AG04450 (cell line): ENCODE results near the gene ZSWIM5. TPM values are rescaled to one million over a fixed set of nuclear protein-coding genes. Genes with fewer than 3 reads are reported as not detected.
"Not testable (repeated sequence)": the region's sequence is repeated elsewhere in the genome, so short reads cannot be mapped to it uniquely, and the experiment has no call there.

Experiments used
- CTCF ChIA-PET: fragments of 300-600, 350-600 bp; formaldehyde crosslinking; extraction: SDS; loops from one replicate; lab custom pipeline; 2022; ENCODE audit warnings: antibody characterized with exemption, inconsistent platforms; lab: Charles Lee
- POLR2A ChIA-PET: fragments of 350-600 bp; formaldehyde crosslinking; extraction: SDS; loops from one replicate; lab custom pipeline; 2021; ENCODE audit warnings: antibody characterized with exemption, inconsistent platforms; lab: Yijun Ruan, JAX
- DNase-seq: peaks from one replicate; pipeline ENCODE4 v3.0.0-alpha.2; 2011; ENCODE audit warnings: low read depth, low spot score
- H3K27ac ChIP-seq: one replicate; pipeline ENCODE4 v1.5.1; 2012; ENCODE audit warnings: low read depth, low read length, control low read depth
- H3K27me3 ChIP-seq: one replicate; pipeline ENCODE4 v1.6.0; 2012; ENCODE audit warnings: low read length; ENCODE audit not compliant: control insufficient read depth, insufficient read depth
- H3K4me3 ChIP-seq: 2 replicates; pipeline ENCODE4 v1.5.1; 2011; ENCODE audit warnings: mild to moderate bottlenecking, low read depth, low read length, control low read depth
- H3K9me3 ChIP-seq: 2 replicates; pipeline ENCODE4 v1.5.1; 2012; ENCODE audit warnings: low read length; ENCODE audit not compliant: control insufficient read depth, insufficient read depth
- CTCF ChIP-seq: IDR thresholded peaks from 2 replicates; pipeline ENCODE4 v1.5.1; 2011; ENCODE audit warnings: low read depth, low read length, control low read depth, inconsistent platforms
- polyA plus RNA-seq: library from polyadenylated mRNA; depleted of rRNA; stranded (reverse); fragments of >200 nt; gene quantifications from 2 replicates; pipeline ENCODE4 v1.2.3, GENCODE V29; 2011

ZSWIM5 gene
- polyA plus RNA-seq, 1 experiment, result 0.06 TPM

DNA sequence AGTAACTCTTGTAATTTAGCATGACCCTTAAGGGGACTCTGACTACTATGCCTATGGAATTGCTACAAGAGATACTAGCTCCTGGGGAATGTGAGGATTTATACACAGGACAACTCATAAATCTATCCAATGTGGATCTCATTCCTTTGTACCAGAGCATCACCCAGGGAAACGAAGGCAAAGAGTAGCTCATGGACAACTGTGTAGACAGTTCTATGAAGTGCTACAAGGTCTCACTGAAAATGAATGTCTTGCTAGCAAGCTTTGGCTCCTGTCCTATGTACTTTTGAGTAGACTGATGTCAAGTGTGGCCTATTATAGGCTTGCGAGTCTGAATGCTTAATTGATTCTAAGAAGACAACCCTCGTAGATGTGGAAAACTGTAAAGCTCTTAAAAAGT, 93.7 kb downstream of the ZSWIM5 start:
- peaks cover 3% of the 10 kb centered on the region for H3K27me3 ChIP-seq
- H3K27ac ChIP-seq, result no peak overlapping the region
- ChIA-PET POLR2A (no interaction called here), CTCF (no interaction called here)
- peaks cover 3% of the 10 kb centered on the region; the same call in 1 of the 2 replicates for H3K9me3 ChIP-seq
- no peak for TF ChIP-seq CTCF
- DNase-seq, result no peak
- no peak overlapping the region for H3K4me3 ChIP-seq

- no peak for TF ChIP-seq CTCF
- no peak for DNase-seq
- H3K9me3 ChIP-seq, result peaks cover 6% of the 10 kb centered on the region
- peaks cover 3% of the 10 kb centered on the region for H3K27me3 ChIP-seq
- POLR2A ChIA-PET, result no interaction called here
- CTCF ChIA-PET, result no interaction called here
- no peak overlapping the region for H3K27ac ChIP-seq
- H3K4me3 ChIP-seq, result no peak overlapping the region
Measured at GRCh38 chr1:45111239-45111638, 95.2 kb downstream of the ZSWIM5 start.

DNA sequence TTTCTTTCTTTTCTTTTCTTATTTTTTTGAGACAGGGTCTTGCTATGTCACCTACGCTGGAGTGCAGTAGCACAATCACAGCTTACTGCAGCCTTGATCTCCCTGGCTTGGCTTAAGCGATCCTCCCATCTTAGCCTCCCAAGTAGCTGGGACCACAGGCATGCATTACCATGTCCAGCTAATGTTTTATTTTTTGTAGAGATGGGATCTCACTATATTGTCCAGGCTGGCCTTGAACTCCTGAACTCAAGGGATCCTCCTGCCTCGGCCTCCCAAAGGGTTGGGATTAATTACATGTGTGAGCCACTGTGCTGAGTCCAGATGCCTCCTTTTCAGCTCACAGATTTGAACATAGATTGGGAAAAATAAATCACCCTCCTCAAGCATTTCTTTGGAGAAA, 98.6 kb downstream of the ZSWIM5 start:
- DNase-seq, result no peak
- Histone ChIP-seq H3K4me3 (no peak overlapping the region), H3K9me3 (peaks cover 18% of the 10 kb centered on the region), H3K27me3 (peaks cover 3% of the 10 kb centered on the region), H3K27ac (no peak overlapping the region)
- ChIA-PET CTCF (no interaction called here), POLR2A (no interaction called here)
- TF ChIP-seq CTCF, result no peak

- H3K27ac ChIP-seq, DNase-seq, POLR2A ChIA-PET, H3K4me3 ChIP-seq, H3K27me3 ChIP-seq: not testable (repeated sequence)
- CTCF ChIA-PET, result interaction anchor here (0.7 kb wide), 1 partner anchor 109 kb away, joined by 4 read pairs; no protein-coding TSS in a partner anchor
- peaks cover 18% of the 10 kb centered on the region for H3K9me3 ChIP-seq
Measured at GRCh38 chr1:45106864-45107263, 99.5 kb downstream of the ZSWIM5 start.

GRCh38 chr1:45106156-45106545, 100.3 kb downstream of the ZSWIM5 start:
- DNase-seq, POLR2A ChIA-PET, H3K4me3 ChIP-seq, H3K27me3 ChIP-seq, CTCF ChIA-PET, H3K27ac ChIP-seq: not testable (repeated sequence)
- H3K9me3 ChIP-seq, result peaks cover 18% of the 10 kb centered on the region

DNA sequence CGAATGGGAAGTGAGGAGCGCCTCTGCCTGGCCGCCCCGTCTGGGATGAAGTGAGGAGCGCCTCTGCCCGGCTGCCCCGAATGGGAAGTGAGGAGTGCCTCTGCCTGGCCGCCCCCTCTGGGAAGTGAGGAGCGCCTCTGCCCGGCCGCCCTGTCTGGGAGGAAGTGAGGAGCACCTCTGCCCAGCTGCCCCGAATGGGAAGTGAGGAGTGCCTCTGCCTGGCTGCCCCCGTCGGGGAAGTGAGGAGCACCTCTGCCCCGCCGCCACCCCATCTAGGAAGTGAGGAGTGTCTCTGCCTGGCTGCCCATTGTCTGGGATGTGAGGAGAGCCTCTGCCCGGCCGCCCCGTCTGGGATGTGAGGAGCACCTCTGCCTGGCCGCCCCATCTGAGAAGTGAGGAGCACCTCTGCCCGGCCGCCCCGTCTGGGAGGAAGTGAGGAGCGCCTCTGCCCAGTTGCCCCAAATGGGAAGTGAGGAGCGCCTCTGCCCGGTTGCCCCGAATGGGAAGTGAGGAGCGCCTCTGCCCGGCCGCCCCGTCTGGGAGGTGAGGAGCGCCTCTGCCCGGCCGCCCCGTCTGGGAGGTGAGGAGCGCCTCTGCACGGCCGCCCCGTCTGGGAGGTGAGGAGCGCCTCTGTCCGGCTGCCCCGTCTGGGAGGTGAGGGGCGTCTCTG, 100.8 kb downstream of the ZSWIM5 start:
- H3K4me3 ChIP-seq, H3K27me3 ChIP-seq, CTCF ChIA-PET, POLR2A ChIA-PET, DNase-seq, H3K27ac ChIP-seq: not testable (repeated sequence)
- H3K9me3 ChIP-seq, result peaks cover 18% of the 10 kb centered on the region
